ENCODE data around the gene LRRFIP1. TPM values are rescaled to one million over a fixed set of nuclear protein-coding genes. Genes with fewer than 3 reads are reported as not detected.
"Not testable (repeated sequence)": the region's sequence is repeated elsewhere in the genome, so short reads cannot be mapped to it uniquely, and the experiment has no call there.

LRRFIP1 gene
- total RNA-seq, 1 donor from 2014 or later, result 157 TPM

GRCh38 chr2:237595829-237596519 is 31.4 kb upstream of the LRRFIP1 start:
- intact Hi-C loops (cut with DNase I); DNase-seq (ENCODE audit: low spot score): not testable (repeated sequence)

GRCh38 chr2:237596520-237597195 is 30.7 kb upstream of the LRRFIP1 start:
- intact Hi-C loops (cut with DNase I), result no loop called here
- DNase-seq (ENCODE audit: low spot score), result no peak

- no peak for DNase-seq (ENCODE audit: low spot score)
- intact Hi-C loops (cut with DNase I), result no loop called here
These were observed 29.9 kb upstream of the LRRFIP1 start for GRCh38 chr2:237597196-237598145.

GRCh38 chr2:237598468-237599208 is 28.7 kb upstream of the LRRFIP1 start:
- intact Hi-C loops (cut with DNase I), result no loop called here
- DNase-seq (ENCODE audit: low spot score), result no peak

GRCh38 chr2:237599465-237600110 is 27.8 kb upstream of the LRRFIP1 start:
- intact Hi-C loops (cut with DNase I), result loop anchor here (5.0 kb wide), 2 partner anchors 73 to 143 kb away; no protein-coding TSS in a partner anchor

GRCh38 chr2:237600205-237600846 is 27.1 kb upstream of the LRRFIP1 start:
- intact Hi-C loops (cut with DNase I), result loop anchor here (5.0 kb wide), 2 partner anchors 72 to 142 kb away; no protein-coding TSS in a partner anchor
- no peak for DNase-seq (ENCODE audit: low spot score)

More at GRCh38 chr2:237599465-237600110, 27.8 kb upstream of the LRRFIP1 start:
- DNase-seq (ENCODE audit: low spot score), result no peak

GRCh38 chr2:237601453-237602116 is 25.8 kb upstream of the LRRFIP1 start:
- no peak for DNase-seq (ENCODE audit: low spot score)
- intact Hi-C loops (cut with DNase I), result loop anchor here (5.0 kb wide), 2 partner anchors 71 to 141 kb away; no protein-coding TSS in a partner anchor

GRCh38 chr2:237602409-237602808 is 25.0 kb upstream of the LRRFIP1 start:
- no peak for DNase-seq (ENCODE audit: low spot score)
- intact Hi-C loops (cut with DNase I), result loop anchor here (5.0 kb wide), 2 partner anchors 70 to 140 kb away; no protein-coding TSS in a partner anchor

GRCh38 chr2:237603049-237603717 is 24.2 kb upstream of the LRRFIP1 start:
- intact Hi-C loops (cut with DNase I), result loop anchor here (5.0 kb wide), 2 partner anchors 69 to 139 kb away; no protein-coding TSS in a partner anchor
- DNase-seq (ENCODE audit: low spot score), result no peak

- DNase-seq (ENCODE audit: low spot score), result no peak
- intact Hi-C loops (cut with DNase I), result loop anchor here (5.0 kb wide), 2 partner anchors 68 to 138 kb away; no protein-coding TSS in a partner anchor
These were observed 23.5 kb upstream of the LRRFIP1 start for GRCh38 chr2:237603718-237604362.

- no peak for DNase-seq (ENCODE audit: low spot score)
- intact Hi-C loops (cut with DNase I), result loop anchor here (5.0 kb wide), 2 partner anchors 68 to 138 kb away; no protein-coding TSS in a partner anchor
These were observed 23.0 kb upstream of the LRRFIP1 start for GRCh38 chr2:237604391-237604790.

GRCh38 chr2:237604960-237605359 is 22.4 kb upstream of the LRRFIP1 start:
- no peak for DNase-seq (ENCODE audit: low spot score)
- intact Hi-C loops (cut with DNase I), result loop anchor here (5.0 kb wide), 2 partner anchors 67 to 137 kb away; no protein-coding TSS in a partner anchor

- intact Hi-C loops (cut with DNase I); DNase-seq (ENCODE audit: low spot score): not testable (repeated sequence)
These were observed 20.9 kb upstream of the LRRFIP1 start for GRCh38 chr2:237606522-237606921.

- intact Hi-C loops (cut with DNase I), result no loop called here
- DNase-seq (ENCODE audit: low spot score), result no peak
These were observed 14.6 kb upstream of the LRRFIP1 start for GRCh38 chr2:237612527-237613357.

GRCh38 chr2:237613679-237614078 is 13.7 kb upstream of the LRRFIP1 start:
- intact Hi-C loops (cut with DNase I), result no loop called here
- DNase-seq (ENCODE audit: low spot score), result no peak

Data from cardiac septum (tissue), 1 donor.